ENCODE measurements around the gene SLC39A3. TPM values are rescaled to one million over a fixed set of nuclear protein-coding genes. Genes with fewer than 3 reads are reported as not detected.

SLC39A3 gene
- polyA plus RNA-seq, 3 donors = 23.8 to 30.3 (median 26.9) TPM

DNA sequence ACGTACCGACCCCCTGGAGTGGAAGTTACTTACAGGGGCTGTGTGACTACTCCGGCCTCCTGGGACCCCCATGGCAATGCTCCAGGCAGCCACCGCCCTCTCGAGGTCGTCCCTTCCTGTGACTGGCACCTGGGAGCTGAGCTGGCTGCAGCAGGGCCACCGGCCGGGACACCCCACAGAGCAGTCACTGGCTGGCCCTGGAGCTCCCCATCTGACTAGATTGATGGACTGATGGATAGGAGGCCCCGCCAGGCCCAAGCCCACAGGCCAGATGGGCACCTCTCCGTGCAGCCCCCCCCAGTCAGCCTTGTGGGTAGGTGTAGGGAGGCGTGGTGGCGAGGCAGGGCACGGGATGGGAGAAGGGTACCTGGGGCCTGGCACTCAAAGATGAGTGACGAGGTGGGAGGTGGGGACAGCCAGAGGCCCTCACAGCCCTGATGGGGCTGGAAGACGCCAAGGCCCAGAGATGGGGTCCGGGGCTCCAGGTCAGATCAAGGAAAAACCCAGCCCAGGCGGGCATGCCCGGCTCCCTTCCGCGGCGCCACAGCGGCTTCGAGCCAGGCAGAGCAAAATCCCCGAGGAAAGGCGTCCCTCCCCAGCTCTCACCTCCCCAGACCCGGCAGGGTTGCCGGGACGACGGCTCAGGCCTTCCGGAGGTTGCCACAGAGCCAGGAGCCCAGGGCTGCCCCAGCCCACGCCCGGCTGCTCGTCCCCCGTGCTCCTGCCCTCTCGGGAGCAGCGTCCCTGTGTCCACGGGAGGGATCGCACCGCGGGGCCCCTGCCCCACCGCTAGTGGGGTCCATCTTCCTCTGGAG lies 8.4 kb downstream of the SLC39A3 start:
- no peak for DNase-seq (ENCODE audit: extremely low read depth in 1 of 11, low read depth in 9 of 11, low spot score in 4 of 11)

DNA sequence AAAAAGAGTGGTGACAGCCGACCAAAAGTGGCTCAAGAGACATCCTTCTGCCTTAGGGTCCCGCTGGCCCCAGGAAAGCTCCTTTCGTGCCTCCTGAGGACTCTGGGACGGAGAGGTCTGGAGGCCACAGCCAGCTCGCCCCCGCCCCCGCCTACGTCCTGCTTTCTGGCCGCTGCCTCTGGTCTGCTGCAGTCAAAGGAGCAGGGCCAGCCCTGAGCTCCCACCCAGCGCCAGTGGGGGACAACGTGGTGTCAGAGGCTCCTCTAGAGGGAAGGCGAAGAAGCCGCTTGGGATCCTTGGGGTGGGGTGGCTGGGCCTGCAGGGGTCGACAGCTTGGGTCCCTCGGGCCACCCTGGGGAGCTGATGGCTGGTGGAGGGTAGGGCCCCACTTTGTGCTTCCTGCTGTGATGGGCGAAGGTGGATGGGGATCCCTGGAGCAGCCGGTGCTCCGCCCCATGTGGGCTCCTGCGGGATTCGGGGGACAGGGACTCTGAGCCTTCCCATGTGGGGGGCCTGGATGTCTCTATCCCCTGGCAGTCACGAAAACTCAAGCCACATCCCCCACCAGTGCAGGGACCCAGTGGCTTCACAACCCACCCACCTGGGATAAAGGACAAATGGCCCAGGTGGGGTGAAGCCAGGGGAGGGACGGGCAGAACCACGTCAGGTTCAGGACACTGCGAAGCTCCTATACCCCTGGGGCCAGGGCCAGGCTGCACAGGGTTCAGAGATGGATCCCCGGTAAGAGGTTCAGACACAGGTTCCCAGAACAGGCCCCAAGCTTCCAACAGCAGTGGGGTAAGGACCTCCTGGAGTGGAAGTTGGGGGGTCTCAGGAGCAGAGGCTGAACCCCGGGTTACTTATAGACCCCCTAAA lies 9.6 kb downstream of the SLC39A3 start:
- no peak for DNase-seq (ENCODE audit: extremely low read depth in 1 of 11, low read depth in 9 of 11, low spot score in 4 of 11)

DNA sequence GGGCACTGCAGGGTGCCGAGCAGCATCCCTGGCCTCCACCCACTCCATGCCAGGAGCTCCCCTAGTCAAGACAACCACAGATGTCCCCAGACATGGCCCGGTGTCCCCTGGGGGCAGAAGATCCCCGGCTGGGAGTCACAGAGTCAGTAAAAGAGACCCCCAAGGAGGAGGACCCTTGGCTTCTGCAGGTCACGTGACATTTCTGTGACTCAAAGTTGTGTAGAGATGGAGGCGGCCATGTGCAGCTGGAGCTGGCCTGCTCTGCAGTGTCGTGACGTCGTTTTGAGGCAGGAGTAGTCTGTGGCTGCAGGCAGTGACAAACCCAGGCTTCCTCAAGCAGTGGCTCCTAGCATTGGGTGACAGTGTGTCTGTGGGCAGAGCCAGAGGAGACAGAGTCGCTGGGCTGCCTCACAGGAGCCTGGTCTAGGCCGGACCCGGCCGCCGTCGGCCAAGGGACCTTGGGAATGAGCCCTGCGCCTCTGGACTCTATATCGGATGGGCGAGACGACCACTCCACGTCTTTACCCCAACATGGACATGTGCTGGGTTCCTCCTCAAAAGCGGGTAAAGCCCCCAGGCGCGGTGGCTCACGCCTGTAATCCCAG lies 10.9 kb downstream of the SLC39A3 start:
- no peak for DNase-seq (ENCODE audit: extremely low read depth in 1 of 11, low read depth in 9 of 11, low spot score in 4 of 11)

DNA sequence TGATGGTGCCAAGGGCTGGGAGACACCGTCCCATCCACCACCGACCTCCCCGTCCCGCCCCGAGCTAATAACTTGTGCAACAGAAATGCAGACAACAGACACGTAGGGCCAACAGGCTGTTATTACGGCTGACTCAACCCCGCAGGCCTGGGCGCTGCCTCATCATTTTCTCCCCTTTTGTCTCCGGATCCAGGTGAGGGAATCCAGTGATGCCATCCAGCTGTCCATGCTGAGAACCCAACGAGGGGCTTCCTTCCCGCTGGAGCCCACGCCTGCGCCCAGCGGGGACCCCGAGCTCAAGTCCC lies 12.2 kb downstream of the SLC39A3 start:
- DNase-seq (ENCODE audit: extremely low read depth in 1 of 11, low read depth in 9 of 11, low spot score in 4 of 11) = no peak

DNA sequence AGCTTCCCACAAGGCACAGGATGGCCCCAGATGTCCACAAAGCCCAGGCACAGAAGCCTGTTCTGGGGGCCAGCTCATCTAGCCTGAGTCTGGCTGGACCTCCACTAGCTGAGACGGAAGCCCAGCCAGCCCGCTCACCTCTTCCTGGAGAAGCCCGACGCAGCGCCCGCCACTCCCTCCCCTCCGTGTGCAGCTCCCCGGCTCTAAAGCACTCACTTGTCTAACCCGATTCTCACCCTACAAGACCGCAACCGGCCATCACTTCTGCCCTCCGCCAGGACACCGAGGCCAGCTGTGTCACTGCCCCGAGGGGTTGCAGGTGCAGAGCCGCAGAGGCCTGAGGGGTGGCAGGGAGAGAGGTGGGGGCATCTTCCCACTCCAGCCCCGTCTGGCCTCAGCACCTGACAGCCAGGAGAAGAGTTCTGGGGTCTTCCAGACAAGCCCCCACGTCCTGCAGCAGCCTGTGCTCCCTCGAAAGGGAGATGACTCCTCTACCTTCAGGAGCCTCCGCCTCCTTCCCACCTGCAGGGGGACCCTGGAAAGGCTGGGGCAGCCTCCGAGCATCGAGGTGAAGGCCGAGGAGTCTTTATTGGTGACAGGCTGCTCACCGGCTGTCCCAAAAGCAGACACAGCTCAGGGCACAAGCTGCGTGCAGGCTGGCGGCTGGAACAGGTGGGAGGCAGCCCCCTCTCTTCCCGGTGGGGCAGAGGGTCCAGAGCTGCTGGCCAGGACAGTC lies 12.7 kb downstream of the SLC39A3 start:
- no peak for DNase-seq (ENCODE audit: extremely low read depth in 1 of 11, low read depth in 9 of 11, low spot score in 4 of 11)

DNA sequence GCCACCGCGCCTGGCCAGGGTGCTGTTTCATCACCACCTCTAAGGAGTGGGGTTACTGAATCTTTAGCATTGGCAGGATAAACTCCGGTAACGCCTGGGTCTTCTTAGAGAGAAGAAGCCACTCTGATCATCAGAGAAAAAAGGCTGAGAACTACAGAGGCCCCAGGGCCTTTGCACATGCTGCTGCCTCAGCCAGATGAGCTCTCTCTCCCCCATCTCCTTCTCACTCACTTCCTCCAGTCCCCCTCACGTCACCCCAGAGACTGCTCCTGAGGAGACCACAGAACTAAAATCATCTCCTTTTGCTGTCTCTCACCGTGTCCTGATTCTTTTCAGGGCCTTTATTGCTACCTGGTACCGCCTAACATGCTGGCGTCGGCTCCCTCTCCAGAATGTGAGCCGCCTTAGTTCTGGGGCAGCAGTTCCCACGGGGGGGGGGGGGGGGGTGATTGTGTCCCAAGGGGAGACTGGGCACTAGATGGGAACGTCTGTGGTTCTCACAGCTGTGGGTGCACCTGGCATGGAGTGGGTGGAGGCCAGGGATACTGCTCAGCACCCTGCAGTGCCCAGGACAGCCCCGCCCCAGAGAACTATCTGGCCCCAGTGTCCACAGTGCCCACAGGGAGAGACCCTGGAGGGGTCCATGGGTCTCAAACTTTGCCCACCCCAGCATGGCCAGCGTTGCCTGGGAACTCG lies 13.5 kb downstream of the SLC39A3 start:
- DNase-seq (ENCODE audit: extremely low read depth in 1 of 11, low read depth in 9 of 11, low spot score in 4 of 11) = no peak

DNA sequence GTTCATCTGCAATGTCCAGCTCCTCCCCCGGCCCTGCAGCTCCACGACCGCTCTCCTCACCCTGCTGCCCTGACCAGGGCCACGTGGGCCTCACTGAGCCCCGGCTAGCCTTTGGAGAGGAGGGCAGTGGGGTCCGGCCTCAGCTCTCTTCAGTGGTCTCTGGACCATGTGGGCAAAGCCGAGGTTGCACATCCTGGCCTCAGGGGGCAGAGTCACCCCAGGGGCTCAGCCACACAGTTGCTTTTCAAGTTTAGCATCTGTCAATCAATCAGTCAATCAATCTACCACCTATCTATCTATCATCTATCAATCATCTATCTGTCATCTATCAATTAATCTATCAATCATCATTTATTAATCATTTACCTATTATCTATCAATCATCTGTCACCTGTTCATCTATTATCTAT lies 15.7 kb downstream of the SLC39A3 start:
- DNase-seq (ENCODE audit: extremely low read depth in 1 of 11, low read depth in 9 of 11, low spot score in 4 of 11) = no peak

DNA sequence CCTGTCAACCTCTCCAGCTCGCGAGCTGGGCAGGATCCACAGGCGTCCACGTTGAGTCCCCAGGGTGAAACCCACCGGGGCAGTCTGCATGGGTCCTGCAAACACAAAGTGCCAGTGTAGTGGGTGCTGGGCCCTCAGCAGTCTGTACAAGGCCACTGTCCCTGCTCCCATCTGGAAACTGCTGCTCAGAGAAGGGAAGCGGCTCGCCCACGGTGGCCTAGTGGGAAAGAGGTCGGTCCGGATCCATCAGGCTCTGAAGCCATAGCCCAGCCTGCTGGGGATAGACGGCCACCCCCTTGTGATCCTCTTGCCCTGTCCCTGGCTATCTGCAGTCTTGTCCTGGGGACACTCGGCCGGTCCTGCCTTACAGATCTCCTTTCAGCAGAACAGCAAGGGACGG lies 16.1 kb downstream of the SLC39A3 start:
- no peak for DNase-seq (ENCODE audit: extremely low read depth in 1 of 11, low read depth in 9 of 11, low spot score in 4 of 11)

DNA sequence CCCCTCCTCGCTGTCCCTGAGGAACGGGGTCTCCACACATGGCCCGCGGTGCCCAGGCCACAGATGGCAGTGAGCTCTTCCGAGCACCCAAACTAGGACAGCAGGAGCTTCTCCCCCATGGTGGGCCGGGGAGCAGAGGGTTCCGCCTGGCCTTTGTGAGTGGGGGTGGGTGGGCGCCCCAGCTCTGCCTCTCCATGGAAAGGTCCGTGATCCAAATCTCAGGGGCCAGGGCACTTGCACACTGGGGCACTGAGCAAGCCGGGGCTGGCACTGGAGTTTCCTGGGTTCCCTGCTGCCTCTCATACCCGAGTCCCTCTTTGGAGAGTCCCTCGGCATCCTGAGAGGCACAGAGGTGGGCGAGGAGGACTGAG lies 16.5 kb downstream of the SLC39A3 start:
- DNase-seq (ENCODE audit: extremely low read depth in 1 of 11, low read depth in 9 of 11, low spot score in 4 of 11) = no peak

DNA sequence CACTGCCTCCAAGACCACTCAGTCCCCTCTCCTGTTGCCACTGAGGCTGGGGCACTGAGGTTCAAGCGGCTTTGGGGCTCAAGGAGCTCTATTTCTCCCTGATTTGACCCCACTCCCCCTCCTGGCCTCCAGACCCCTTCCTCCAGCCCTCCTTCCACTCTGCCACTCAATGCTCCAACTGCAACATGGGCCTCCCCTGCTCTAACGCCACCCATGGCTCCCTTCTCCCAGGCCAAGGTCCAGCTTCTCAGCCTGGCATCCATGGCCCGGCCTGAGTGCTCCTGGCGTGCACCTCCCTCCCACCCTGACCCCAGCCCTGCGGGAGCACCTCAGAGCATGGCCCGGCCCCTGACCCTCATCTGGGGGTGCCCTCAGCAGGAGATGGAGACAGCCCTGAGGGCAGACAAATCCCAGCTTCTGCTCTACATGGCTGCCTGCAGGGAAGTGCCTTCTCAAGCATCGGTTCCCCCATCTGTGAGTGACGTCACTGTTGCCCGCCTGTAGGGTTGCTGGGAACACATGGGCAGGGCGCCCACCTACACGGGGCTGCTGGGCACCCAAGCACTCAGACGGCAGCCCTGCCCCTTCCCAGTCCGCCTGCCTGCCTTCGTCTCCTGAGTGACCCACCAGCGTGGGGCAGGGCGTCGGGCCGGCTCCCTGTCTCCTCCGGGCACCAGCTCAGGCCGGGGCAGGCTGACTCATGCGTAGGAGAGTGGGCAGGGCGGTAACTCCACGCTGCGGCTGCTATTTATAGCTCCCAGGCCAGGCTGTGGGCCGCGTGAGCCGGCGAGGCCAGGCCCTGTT lies 17.1 kb downstream of the SLC39A3 start:
- DNase-seq (ENCODE audit: extremely low read depth in 1 of 11, low read depth in 9 of 11, low spot score in 4 of 11) = no peak

DNA sequence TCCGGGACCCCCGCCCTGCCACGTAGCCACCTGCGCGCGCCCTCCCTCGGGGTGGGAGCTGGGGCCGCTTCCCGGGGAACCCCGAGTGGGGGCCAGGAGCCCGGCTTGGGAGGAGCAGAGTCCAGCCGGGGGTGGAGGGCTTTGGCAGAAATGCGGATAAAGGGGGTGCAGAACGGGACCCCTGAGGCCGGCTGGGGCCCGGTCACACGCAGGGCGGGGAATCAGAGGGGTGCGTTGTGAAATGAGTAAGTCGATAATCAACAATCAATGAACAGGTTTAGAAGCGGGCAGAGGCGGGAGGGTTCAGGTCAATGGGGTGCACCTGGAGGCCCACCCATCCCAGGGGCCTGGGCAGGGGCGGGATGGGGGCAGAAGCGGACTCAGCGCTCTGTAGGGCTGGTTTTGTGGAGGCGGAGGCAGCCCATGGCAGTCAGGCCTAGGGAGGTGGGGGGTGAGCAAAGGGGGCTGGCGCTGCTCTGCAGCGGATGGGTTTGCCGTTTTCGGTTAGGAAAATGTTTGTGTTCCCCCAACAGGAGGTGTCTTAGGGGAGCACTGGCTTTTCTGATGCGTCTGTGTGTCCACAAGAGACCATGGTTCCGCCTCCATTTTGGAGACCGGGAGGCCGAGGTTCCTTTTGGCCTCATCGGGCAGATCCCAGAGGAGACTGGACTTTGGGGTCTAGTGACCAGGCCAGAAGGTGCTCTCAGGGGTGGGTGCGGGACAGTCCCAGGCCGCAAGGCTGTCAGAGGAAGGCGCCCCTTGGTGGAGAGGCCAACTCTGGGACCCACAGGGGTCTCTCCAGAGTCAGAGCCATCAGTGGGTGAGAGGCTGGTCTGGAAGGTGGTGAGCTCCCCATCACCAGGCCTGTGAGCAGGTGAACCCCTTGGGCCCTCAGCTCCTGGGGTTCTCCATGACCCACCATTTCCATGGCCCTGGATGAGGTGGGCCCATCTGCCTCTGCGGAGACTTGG lies 18.0 kb downstream of the SLC39A3 start:
- DNase-seq (ENCODE audit: extremely low read depth in 1 of 11, low read depth in 9 of 11, low spot score in 4 of 11) = no peak

DNA sequence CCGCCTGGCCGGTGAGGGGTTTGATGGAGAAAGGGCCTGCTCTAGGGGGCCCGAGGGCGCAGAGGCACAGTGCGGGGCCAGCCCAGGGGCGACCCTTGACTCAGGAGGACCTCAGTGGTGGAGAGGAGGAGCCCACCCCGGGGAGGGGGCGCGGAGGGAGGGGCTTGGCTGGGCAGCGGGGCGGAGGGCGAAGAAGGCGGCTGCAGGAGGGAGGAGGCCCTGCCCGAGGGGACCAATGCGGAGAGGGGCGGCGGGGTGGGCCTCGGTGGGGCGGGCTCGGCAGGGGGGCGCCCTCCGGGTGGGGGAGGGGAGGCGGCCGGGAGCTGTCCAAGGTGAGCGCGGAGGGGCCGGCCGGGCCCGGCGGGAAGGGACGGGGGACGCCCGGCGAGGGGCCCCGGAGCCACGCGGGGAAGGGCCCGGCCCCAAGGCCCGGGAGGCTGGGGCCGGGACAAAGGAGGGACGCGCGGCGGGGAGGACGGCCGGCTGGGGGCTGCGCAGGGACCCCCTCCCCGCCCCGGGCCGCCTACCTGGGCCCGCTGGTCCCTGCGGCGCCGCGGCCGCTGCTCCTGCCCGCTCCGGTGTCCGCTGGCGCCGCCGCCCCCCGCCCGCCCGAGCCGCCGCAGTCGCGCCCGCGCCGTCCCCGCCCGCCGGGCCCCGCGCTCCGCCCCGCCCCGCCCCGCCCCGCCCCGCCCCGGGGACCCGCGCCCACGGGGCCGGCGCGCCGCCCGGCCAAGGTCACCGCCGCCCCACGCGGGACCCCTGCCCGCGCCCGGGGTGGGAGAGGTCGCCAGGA lies 18.8 kb downstream of the SLC39A3 start, which contains the start of gene DIRAS1:
Gene DIRAS1, minus strand, starts transcription at position 596 of the 793 bp plus-strand sequence. CDS start 3,566 bp downstream, outside the sequence.
- DNase-seq (ENCODE audit: extremely low read depth in 1 of 11, low read depth in 9 of 11, low spot score in 4 of 11) = no peak

DNA sequence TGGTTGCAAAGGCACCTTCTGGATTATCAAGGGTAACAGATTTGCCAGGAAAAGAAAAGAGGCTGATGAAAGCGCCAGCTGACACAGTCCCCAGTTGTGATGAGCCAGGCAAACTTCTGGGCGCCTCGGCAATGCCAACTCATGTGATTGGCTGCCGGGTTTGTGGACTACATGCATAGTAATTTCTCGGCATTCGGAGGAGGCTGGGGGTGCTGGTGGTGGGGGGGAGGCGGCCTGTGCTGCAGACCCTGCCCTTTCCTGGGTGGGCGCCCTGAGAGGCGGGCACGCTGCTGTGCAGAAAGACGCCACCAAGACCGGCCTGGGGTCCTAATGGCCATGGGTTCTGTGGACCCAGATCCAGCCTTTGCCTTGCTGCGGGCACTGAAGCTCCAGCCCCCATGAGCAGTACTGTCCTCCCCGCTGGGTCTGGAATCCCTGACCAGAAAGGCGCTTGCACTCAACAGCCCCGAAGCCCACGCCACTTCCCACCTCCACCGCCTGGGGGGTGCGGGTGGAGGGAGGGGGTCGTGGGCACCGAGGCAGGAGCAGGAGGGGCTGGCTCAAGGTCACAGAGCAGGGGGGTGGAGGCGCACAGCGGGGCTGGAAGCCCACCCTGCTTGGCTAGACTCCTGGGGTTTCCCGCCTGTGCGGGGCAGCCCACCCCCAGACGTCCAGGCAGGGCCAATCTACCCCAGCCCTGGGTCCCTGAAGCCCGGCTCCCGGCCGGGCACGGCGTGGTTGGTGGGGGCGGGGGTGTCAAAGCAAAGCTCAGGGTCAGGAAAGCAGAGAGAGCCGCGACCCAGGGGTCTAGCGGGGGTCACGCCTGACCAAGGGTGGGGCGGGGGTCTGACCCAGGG lies 19.7 kb downstream of the SLC39A3 start:
- DNase-seq (ENCODE audit: extremely low read depth in 1 of 11, low read depth in 9 of 11, low spot score in 4 of 11) = no peak

DNA sequence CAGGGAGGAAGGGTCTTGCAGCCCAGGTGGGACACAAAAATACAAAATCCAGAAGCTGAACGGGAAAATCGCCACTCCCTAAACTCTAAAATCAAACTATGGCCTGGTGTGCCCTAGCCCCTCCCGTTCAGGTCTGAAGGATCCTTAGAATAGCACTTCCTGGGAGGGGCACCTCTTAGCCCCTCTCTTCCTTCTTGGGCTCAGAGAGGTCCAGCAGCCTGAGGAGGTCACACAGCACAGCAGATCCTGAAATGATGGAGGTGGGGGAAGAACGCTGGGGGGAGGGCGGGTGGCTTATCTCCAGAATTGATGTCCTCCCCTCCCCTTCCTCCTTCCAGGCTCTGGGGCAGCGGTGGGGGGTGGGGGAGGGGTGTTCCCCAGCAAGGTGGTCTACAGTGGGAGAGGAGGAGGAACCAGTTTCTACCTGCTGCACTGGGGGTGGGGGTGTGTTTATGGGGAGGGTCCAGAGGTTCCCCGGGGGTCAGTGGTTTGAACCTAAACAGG lies 20.5 kb downstream of the SLC39A3 start:
- DNase-seq (ENCODE audit: extremely low read depth in 1 of 11, low read depth in 9 of 11, low spot score in 4 of 11) = no peak

Data from renal cortex interstitium (tissue), 11 donors.